Activated CD8-positive, alpha-beta memory T cell treated with anti-CD3 and anti-CD28 coated beads, Interleukin-2, amount 10 ng/mL, durations not matched to agents 7 days and 5 days (primary cell): Measurements from ENCODE around the gene TXK. TPM values are rescaled to one million over a fixed set of nuclear protein-coding genes. Genes with fewer than 3 reads are reported as not detected.

Experiments
- ATAC-seq: fragments of 150-1000 bp; cut with Tn5 transposase; one replicate; pipeline ENCODE4 v1.10.0; 2021; ENCODE audit warnings: moderate library complexity
- CTCF ChIA-PET: fragments of 350-600 bp; sonication (Branson Sonifier 250); formaldehyde crosslinking; loops from one replicate; lab custom pipeline; 2021; ENCODE audit warnings: antibody characterized with exemption; lab: Charles Lee
- DNase-seq: peaks from one replicate; pipeline ENCODE4 v3.0.0-alpha.2; 2020
- H3K27ac Mint-ChIP-seq: one replicate; pipeline ENCODE4 v1.8.0; 2021; ENCODE audit warnings: mild to moderate bottlenecking, mixed read lengths
- H3K27me3 Mint-ChIP-seq: one replicate; pipeline ENCODE4 v1.8.0; 2021; ENCODE audit warnings: mixed read lengths
- H3K36me3 Mint-ChIP-seq: one replicate; pipeline ENCODE4 v1.8.0; 2021; ENCODE audit warnings: mild to moderate bottlenecking, mixed read lengths
- H3K4me1 Mint-ChIP-seq: one replicate; pipeline ENCODE4 v1.8.0; 2021; ENCODE audit warnings: mixed read lengths
- H3K4me3 Mint-ChIP-seq: one replicate; pipeline ENCODE4 v1.8.0; 2021; ENCODE audit warnings: mild to moderate bottlenecking, moderate library complexity, mixed read lengths
- H3K9me3 Mint-ChIP-seq: one replicate; pipeline ENCODE4 v1.8.0; 2022; ENCODE audit warnings: low read depth, mixed read lengths
- total RNA-seq, 2 experiments: library from RNA; stranded (reverse); gene quantifications; one replicate each; pipeline ENCODE4 v1.2.3, GENCODE V29; 2021

TXK gene
- total RNA-seq, 2 experiments from 2014 or later = 21.2 to 24.0 TPM

DNA sequence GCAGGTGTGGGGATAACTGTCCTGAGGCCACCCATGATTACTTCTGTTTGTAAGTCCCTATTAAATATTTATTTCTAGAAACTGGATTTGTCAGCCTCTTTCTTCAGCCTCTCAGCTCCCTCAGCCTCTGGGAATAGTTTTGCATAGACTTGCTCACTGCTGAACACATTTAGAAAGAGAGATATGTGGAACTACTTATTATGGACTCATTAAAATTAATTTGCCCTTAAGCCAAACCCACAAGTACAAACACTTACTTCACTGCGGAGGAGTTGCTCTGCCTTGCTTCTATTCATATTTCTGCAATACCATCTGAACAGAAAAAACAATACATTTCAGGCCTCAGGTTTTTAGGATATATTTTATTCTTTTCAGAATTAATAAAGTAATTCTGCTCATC, 22.4 kb upstream of the TXK start:
- ATAC-seq = no peak
- H3K4me1 Mint-ChIP-seq = no peaks in the 10 kb centered on the region
- H3K9me3 Mint-ChIP-seq = peaks cover 10% of the 10 kb centered on the region
- no peak overlapping the region for H3K4me3 Mint-ChIP-seq
- H3K27me3 Mint-ChIP-seq = no peaks in the 10 kb centered on the region
- DNase-seq = no peak
- peaks cover 51% of the 10 kb centered on the region for H3K36me3 Mint-ChIP-seq
- CTCF ChIA-PET = no interaction called here
- H3K27ac Mint-ChIP-seq = no peak overlapping the region

DNA sequence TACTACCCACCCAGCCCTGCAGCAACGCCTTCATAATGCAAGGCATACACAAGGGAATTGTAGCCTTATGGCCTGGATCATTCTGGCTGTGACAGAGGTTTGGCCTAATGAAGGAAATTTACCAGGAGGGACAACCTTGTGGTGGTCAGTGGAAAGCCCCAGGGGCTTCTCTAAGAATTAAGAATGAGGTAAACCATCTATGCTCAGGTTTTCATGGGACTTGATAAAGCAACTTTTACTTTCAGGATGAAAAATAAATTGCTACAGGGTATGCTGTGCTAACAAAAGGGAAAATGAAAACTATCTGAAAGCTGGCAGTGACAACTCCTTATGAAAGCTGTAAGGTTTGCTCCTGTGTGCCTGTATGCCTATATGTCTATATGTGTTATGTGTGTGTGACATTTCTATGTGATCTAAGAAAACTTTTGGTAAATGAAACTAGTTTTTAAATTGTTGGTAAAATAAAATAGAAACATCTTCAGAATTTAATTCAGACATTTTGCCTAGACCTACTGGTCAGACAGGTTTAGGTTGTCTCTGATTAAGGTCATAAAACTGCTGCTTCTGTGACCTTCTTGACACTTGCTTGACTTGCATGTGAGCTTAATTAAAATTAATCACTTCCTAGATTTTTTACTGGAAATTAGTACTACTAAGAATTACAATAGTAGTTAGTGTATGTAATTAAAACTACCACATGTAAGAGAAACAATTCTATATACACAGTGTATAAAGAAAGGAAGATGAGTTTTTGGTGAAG, 19.9 kb upstream of the TXK start:
- Mint-ChIP-seq H3K9me3 (peaks cover 8% of the 10 kb centered on the region), H3K36me3 (peaks cover 47% of the 10 kb centered on the region), H3K4me3 (no peak overlapping the region), H3K4me1 (no peaks in the 10 kb centered on the region), H3K27ac (no peak overlapping the region), H3K27me3 (no peaks in the 10 kb centered on the region)
- no peak for DNase-seq
- no peak for ATAC-seq
- CTCF ChIA-PET = interaction anchor here (1.2 kb wide), 1 partner anchor 14 kb away, joined by 3 read pairs; no protein-coding TSS in a partner anchor

DNA sequence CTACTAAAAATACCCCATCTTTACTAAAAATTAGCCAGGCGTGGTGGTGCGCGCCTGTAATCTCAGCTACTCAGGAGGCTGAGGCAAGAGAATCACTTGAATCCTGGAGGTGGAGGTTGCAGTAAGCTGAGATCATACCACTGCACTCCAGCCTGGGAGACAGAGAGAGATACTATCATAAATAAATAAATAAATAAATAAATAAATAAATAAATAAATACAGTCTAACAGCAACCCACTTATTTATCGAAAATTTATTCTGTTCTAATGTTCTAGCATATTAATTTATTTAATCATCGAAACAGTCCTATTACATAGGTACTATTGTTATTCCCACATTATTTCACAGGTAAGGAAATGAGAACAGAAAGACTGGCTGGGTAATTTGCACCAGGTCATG, 18.2 kb upstream of the TXK start:
- Mint-ChIP-seq H3K27me3 (no peaks in the 10 kb centered on the region), H3K36me3 (peaks cover 38% of the 10 kb centered on the region), H3K4me1 (no peaks in the 10 kb centered on the region), H3K9me3 (peaks cover 8% of the 10 kb centered on the region), H3K27ac (no peak overlapping the region), H3K4me3 (no peak overlapping the region)
- DNase-seq (no peak), ATAC-seq (no peak)
- CTCF ChIA-PET = no interaction called here

DNA sequence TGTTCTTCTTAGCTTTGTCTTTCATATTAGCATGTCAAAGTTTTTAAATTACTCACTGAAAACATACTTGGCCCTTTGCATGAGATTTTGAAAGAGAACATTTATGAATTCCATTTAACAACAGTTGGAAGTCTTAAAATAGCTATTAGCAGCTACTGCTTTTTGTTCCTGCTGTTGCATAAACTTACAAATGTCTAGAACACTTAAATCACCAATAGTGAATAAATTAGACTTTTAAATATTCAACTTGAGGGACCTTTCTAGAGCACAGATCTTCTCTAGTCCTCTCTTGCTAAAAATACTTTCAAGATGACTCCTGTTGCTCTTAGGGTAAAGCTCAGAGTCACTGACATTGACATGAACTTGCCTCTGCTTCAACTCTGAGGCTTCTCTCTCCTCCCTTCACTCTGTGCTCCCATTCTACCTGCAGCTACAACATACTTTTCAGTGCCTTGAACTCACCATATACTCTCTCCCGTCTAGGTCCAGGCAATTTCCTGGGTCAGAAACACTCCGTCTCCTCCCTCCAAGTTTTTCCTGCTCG, 15.8 kb upstream of the TXK start:
- DNase-seq = no peak
- ATAC-seq = no peak
- H3K36me3 Mint-ChIP-seq = peaks cover 16% of the 10 kb centered on the region
- peaks cover 5% of the 10 kb centered on the region for H3K9me3 Mint-ChIP-seq
- no peak overlapping the region for H3K27ac Mint-ChIP-seq
- H3K27me3 Mint-ChIP-seq = no peaks in the 10 kb centered on the region
- H3K4me3 Mint-ChIP-seq = no peak overlapping the region
- no peaks in the 10 kb centered on the region for H3K4me1 Mint-ChIP-seq
- CTCF ChIA-PET = no interaction called here

DNA sequence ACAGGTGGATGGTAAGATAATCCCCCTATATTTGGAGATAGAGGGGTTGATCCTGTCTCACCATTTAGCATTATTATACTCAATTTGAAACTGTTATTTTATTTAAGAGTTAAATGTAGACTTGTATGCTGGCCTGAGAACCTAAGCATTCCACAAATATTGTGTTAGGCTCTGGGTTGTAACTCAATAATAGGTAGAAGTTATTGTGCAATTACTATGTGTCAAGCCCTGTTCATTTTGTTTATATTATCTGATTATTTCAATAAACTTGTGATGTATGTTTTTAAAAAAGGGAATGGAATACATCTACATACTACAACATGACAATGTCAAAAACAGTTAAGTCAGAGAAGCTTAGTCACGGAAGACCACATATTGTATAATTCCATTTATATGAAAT, 13.6 kb upstream of the TXK start:
- DNase-seq = no peak
- H3K4me1 Mint-ChIP-seq = no peaks in the 10 kb centered on the region
- peaks cover 2% of the 10 kb centered on the region for H3K36me3 Mint-ChIP-seq
- no peaks in the 10 kb centered on the region for H3K27me3 Mint-ChIP-seq
- no peak overlapping the region for H3K4me3 Mint-ChIP-seq
- no peak for ATAC-seq
- no peak overlapping the region for H3K27ac Mint-ChIP-seq
- CTCF ChIA-PET = no interaction called here
- H3K9me3 Mint-ChIP-seq = no peaks in the 10 kb centered on the region

DNA sequence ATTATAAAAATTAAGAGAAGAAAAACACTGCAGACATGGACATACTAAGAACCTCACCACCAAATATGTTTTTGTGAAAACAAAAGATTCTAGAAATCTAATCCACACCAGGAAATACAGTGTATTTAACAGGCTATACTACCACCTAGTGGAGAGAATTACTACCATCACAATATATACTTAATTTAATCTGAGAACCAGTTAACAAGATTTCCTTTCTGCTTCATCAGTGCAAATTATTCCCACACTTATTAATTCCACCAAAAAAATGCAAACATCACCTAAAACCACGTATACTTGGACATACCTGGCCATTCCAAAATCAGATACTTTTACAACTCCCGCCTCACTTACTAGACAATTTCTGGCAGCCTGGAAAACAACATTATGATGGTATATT, 7.0 kb upstream of the TXK start:
- CTCF ChIA-PET = interaction anchor here (0.7 to 7.3 kb wide), 4 partner anchors 13 to 106 kb away, joined by 3 to 156 read pairs (median 8); no protein-coding TSS in a partner anchor
- H3K4me1 Mint-ChIP-seq = peaks cover 49% of the 10 kb centered on the region
- no peaks in the 10 kb centered on the region for H3K27me3 Mint-ChIP-seq
- H3K36me3 Mint-ChIP-seq = peaks cover 4% of the 10 kb centered on the region
- ATAC-seq (peak; percentile 35), DNase-seq (no peak)
- no peaks in the 10 kb centered on the region for H3K9me3 Mint-ChIP-seq
- H3K4me3 Mint-ChIP-seq = no peak overlapping the region
- no peak overlapping the region for H3K27ac Mint-ChIP-seq

DNA sequence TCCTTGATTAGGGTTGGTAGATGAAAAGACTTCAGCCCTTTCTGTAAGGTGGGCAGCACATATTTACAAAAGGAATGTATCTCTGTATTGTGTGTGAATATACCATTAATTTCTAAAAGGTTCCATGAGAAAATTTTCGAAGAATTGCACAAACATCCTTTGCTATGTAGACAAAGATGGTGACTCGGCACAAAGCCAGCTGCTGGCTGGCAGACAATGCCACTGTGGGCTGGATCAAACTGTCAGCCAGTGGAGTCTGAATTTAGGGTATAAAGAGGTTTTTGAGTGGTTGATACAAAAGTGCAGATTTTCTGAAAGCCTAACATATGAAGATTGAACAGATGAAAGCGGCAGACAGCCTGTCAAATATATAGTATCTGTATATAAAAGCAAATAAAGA, 5.6 kb upstream of the TXK start:
- Mint-ChIP-seq H3K27me3 (no peaks in the 10 kb centered on the region), H3K4me3 (no peak overlapping the region), H3K27ac (peak overlapping the region; percentile 94), H3K4me1 (peaks cover 60% of the 10 kb centered on the region), H3K36me3 (peaks cover 4% of the 10 kb centered on the region), H3K9me3 (no peaks in the 10 kb centered on the region)
- CTCF ChIA-PET = interaction anchor here (0.6 to 7.3 kb wide), 11 partner anchors 8 to 212 kb away, joined by 3 to 156 read pairs (median 4); no protein-coding TSS in a partner anchor
- DNase-seq (no peak), ATAC-seq (no peak)

DNA sequence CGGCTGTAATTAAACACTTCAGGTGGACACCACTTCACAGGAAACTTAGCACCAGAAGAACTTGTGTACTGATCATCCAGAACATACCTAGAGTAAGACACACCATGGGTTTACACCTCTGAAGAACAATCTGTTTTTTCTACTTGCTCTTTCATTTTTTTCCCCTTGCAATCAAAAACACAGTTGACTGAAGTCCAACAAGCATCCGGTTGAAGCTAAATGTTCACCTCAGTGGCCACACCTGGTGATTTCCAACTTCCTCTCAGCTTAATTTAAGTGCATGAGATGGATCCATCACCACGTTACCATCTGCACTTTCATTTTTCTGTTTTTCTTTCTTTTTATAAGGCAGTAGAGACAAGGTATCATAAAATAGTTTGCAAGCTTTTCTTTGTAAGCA, 4.9 kb upstream of the TXK start:
- DNase-seq (peak; percentile 73), ATAC-seq (peak; percentile 57)
- Mint-ChIP-seq H3K4me1 (peaks cover 67% of the 10 kb centered on the region), H3K4me3 (peak overlapping the region; percentile 38), H3K36me3 (peaks cover 4% of the 10 kb centered on the region), H3K27me3 (no peaks in the 10 kb centered on the region), H3K9me3 (no peaks in the 10 kb centered on the region), H3K27ac (peak overlapping the region; percentile 94)
- CTCF ChIA-PET = interaction anchor here (0.9 to 7.3 kb wide), 10 partner anchors 11 to 212 kb away, joined by 3 to 156 read pairs (median 4); no protein-coding TSS in a partner anchor

DNA sequence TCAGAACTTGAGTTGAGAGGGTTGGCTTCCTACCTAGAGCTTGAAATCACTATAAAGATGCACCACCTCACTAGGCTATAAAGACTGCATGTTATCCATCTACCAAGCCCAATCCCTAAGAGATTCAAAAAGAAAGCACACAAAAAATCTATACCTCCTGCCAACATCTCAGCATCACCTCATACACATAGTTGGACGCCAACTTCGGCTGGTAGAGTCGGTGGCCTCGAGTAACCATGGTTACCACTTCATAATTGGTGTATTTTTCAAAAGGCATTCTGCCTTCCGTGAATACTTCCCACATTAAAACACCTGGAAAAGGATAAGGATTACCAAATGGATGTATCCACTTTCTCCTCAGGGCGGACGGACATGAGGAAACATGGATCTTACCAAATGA, 4.5 kb upstream of the TXK start:
- CTCF ChIA-PET = interaction anchor here (0.9 to 7.3 kb wide), 5 partner anchors 11 to 137 kb away, joined by 3 to 156 read pairs (median 8); no protein-coding TSS in a partner anchor
- no peaks in the 10 kb centered on the region for H3K27me3 Mint-ChIP-seq
- peak overlapping the region; percentile 94 for H3K27ac Mint-ChIP-seq
- peak overlapping the region; percentile 38 for H3K4me3 Mint-ChIP-seq
- H3K36me3 Mint-ChIP-seq = peaks cover 4% of the 10 kb centered on the region
- no peaks in the 10 kb centered on the region for H3K9me3 Mint-ChIP-seq
- H3K4me1 Mint-ChIP-seq = peaks cover 71% of the 10 kb centered on the region
- DNase-seq = no peak
- ATAC-seq = peak; percentile 4

DNA sequence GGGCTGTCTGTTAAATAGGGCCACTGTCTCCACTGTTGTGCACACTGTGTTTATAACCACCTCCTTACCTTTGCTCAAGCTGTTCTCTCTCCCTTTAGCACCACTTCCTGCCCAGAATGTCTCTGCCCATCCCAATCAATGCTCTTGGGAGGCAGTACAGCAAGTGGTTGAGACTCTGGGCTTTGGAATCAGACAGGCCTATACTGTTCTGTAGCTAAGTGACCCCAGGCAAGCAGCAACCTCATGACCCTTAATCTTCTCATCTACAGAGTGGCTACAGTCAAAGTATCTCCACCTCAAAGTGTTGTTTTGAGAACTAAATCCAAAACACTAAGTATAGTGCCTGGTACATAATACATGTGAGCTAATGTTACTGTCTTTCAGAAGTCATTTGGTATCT, 3.8 kb upstream of the TXK start:
- ATAC-seq (peak; percentile 44), DNase-seq (peak; percentile 54)
- no peaks in the 10 kb centered on the region for H3K27me3 Mint-ChIP-seq
- H3K36me3 Mint-ChIP-seq = peaks cover 6% of the 10 kb centered on the region
- peak overlapping the region; percentile 38 for H3K4me3 Mint-ChIP-seq
- CTCF ChIA-PET = interaction anchor here (0.9 to 7.3 kb wide), 3 partner anchors 10 to 137 kb away, joined by 3 to 156 read pairs (median 4); no protein-coding TSS in a partner anchor
- no peaks in the 10 kb centered on the region for H3K9me3 Mint-ChIP-seq
- H3K27ac Mint-ChIP-seq = peak overlapping the region; percentile 94
- peaks cover 73% of the 10 kb centered on the region for H3K4me1 Mint-ChIP-seq

DNA sequence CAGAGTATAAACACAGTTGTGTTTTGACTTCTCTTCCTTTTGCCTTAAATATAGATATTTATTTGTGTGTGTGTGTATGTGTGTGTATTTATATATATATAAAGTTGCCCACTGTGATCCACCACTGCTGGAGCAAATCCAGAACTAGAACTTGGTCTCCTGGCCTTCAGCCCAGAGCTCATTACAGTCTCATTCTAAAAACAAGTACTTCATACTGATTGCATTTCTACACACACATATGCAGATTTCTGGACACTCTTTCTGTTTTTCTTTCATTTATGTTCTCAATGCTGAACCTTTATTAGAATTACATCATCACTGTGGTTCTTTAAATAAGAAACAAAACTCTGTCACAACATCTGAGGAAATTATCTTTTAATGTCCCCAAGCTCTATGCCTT, 381 bp downstream of the TXK start:
- no peak for ATAC-seq
- peak overlapping the region; percentile 73 for H3K4me3 Mint-ChIP-seq
- no peaks in the 10 kb centered on the region for H3K27me3 Mint-ChIP-seq
- H3K9me3 Mint-ChIP-seq = no peaks in the 10 kb centered on the region
- CTCF ChIA-PET = interaction anchor here (1.3 to 2.6 kb wide), 2 partner anchors 12 to 24 kb away, joined by 3 to 15 read pairs; no protein-coding TSS in a partner anchor
- no peak for DNase-seq
- H3K27ac Mint-ChIP-seq = peak overlapping the region; percentile 84
- peaks cover 80% of the 10 kb centered on the region for H3K4me1 Mint-ChIP-seq
- peaks cover 18% of the 10 kb centered on the region for H3K36me3 Mint-ChIP-seq

DNA sequence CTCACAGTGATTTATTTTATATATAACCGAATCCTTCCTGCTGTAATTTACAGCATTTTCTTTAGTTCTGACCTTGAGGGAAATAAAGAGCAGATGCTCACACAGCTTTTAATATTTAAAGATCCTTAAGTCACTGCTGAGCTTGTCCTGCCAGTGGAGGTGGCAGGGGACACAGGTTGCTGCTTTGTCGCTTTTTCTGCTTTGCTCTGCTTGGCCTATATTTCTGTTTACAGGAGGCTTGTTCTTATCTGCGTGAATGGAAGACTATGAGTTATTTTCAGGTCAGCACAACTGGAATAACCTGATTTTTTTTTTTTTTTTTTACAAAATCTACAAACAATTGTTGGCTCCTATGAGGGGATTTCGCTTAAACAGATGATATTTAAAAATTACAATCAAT, 2.3 kb downstream of the TXK start:
- DNase-seq = no peak
- no peaks in the 10 kb centered on the region for H3K9me3 Mint-ChIP-seq
- peak overlapping the region; percentile 73 for H3K4me3 Mint-ChIP-seq
- peak overlapping the region; percentile 94 for H3K27ac Mint-ChIP-seq
- CTCF ChIA-PET = interaction anchor here (0.7 to 2.6 kb wide), 4 partner anchors 8 to 295 kb away, joined by 3 to 15 read pairs (median 4); no protein-coding TSS in a partner anchor
- H3K27me3 Mint-ChIP-seq = no peaks in the 10 kb centered on the region
- peaks cover 17% of the 10 kb centered on the region for H3K36me3 Mint-ChIP-seq
- peaks cover 80% of the 10 kb centered on the region for H3K4me1 Mint-ChIP-seq
- ATAC-seq = no peak

DNA sequence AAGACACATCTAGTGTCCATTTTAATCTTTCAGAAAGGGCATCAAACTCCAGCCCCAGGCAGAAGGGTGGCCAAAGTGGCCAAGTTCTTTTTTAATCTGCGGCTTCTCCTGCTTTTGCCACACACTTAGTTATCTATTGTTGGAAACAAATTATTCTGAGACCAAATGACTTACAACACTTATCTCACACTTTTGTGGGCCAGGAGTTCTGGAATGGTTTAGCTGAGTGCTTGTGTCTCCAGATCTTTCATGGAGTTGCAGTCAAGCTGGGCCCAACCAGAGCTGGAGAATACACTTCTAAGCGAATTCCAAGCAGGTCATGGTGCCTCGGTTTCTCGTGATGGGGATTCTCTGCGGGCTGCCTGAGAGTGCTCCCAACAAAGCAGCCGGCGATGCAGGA, 4.0 kb downstream of the TXK start:
- peaks cover 81% of the 10 kb centered on the region for H3K4me1 Mint-ChIP-seq
- H3K4me3 Mint-ChIP-seq = peak overlapping the region; percentile 73
- CTCF ChIA-PET = interaction anchor here (0.8 to 7.2 kb wide), 4 partner anchors 9 to 83 kb away, joined by 3 to 156 read pairs (median 4); no protein-coding TSS in a partner anchor
- H3K27me3 Mint-ChIP-seq = no peaks in the 10 kb centered on the region
- DNase-seq (no peak), ATAC-seq (no peak)
- H3K36me3 Mint-ChIP-seq = peaks cover 16% of the 10 kb centered on the region
- H3K27ac Mint-ChIP-seq = peak overlapping the region; percentile 94
- no peaks in the 10 kb centered on the region for H3K9me3 Mint-ChIP-seq
